HepG2 (cell line): ENCODE results near the gene ERCC5. TPM values are rescaled to one million over a fixed set of nuclear protein-coding genes. Genes with fewer than 3 reads are reported as not detected.

Source experiments
- ATAC-seq: fragments of 200-7000 bp; cut with Tn5 transposase; 3 replicates; pipeline ENCODE4 v1.9.1; 2020; ENCODE audit warnings: mild to moderate bottlenecking, moderate library complexity
- Bru-seq: library from RNA; stranded (reverse); fragments of 400-500 nt; gene quantifications from one replicate; lab custom pipeline; 2021; lab: Mats Ljungman, UMichigan
- BruChase-seq, 2 experiments: library from RNA; stranded (reverse); fragments of 400-500 nt; gene quantifications; one replicate each; lab custom pipeline; 2021; lab: Mats Ljungman, UMichigan
- BruUV-seq: library from RNA; stranded (reverse); fragments of 400-500 nt; replicated peaks from 2 replicates; lab custom pipeline; 2021; lab: Mats Ljungman, UMichigan
- CTCF ChIA-PET: fragments of 300-600 bp; formaldehyde crosslinking; extraction: SDS; loops from one replicate; lab custom pipeline; 2021; ENCODE audit warnings: low total read pairs, inconsistent platforms, low intra/inter-chr PET ratio; lab: Yijun Ruan, JAX
- POLR2A ChIA-PET: fragments of 350-600 bp; sonication (Branson Sonifier 250); formaldehyde crosslinking; loops from one replicate; lab custom pipeline; 2020; ENCODE audit warnings: antibody characterized with exemption, inconsistent platforms; lab: Yijun Ruan, JAX
- DNase-seq: peaks from one replicate; pipeline ENCODE4 v3.0.0-alpha.2; 2015; ENCODE audit warnings: low spot score
- FAIRE-seq: peaks from 3 replicates; lab custom pipeline; 2011; peaks lifted over from hg19 to GRCh38; lab: Jason Lieb, UNC
- H2AFZ ChIP-seq: one replicate; pipeline ENCODE4 v1.6.1; 2011; ENCODE audit warnings: low read length, inconsistent platforms
- H3K27ac ChIP-seq: fragments of 300-600 bp; 3 replicates; pipeline ENCODE4 v1.8.0; 2011; ENCODE audit warnings: mixed run types, mild to moderate bottlenecking, mixed read lengths, low read length, inconsistent platforms; ENCODE audit not compliant: insufficient read depth; ENCODE audit errors: extremely low read length
- H3K27me3 ChIP-seq, 2 experiments: fragments of 200-600 bp in 1 of 2; 2 replicates in 1 of 2; 3 replicates in 1 of 2; pipeline versions ENCODE4 v1.6.0 to v1.8.0; 2011; ENCODE audit warnings: low read length in 2 of 2, mild to moderate bottlenecking in 2 of 2, moderate library complexity in 2 of 2, inconsistent platforms in 1 of 2; ENCODE audit not compliant: insufficient read depth in 2 of 2, control insufficient read depth in 1 of 2
- H3K36me3 ChIP-seq, 2 experiments: fragments of 200-600 bp in 1 of 2; replicated peaks in 1 of 2; 2 replicates in 1 of 2; 3 replicates in 1 of 2; pipeline versions ENCODE4 v1.5.1 to v1.8.0; 2011; ENCODE audit warnings: low read length in 2 of 2, inconsistent platforms in 1 of 2; ENCODE audit not compliant: insufficient read depth in 2 of 2, control insufficient read depth in 1 of 2
- H3K4me1 ChIP-seq: 2 replicates; pipeline ENCODE4 v1.5.1; 2012; ENCODE audit warnings: low read length, inconsistent platforms; ENCODE audit not compliant: insufficient read depth
- H3K4me2 ChIP-seq: 2 replicates; pipeline ENCODE4 v1.6.0; 2011; ENCODE audit warnings: low read depth, low read length, inconsistent platforms
- H3K4me3 ChIP-seq, 3 experiments: fragments of 200-600 bp in 1 of 3; sonication (generic), shearing (Covaris generic) in 1 of 3; replicated peaks in 1 of 3; 2 replicates each; pipeline ENCODE4 v1.5.1; 2011 to 2016; ENCODE audit warnings: low read length in 3 of 3, inconsistent platforms in 2 of 3, low read depth in 2 of 3, mild to moderate bottlenecking in 2 of 3, control low read depth in 1 of 3, mixed read lengths in 1 of 3; ENCODE audit not compliant: insufficient read depth in 1 of 3
- H3K79me2 ChIP-seq: one replicate; pipeline ENCODE4 v1.6.1; 2011; ENCODE audit warnings: low read length, inconsistent platforms; ENCODE audit not compliant: insufficient read depth
- H3K9ac ChIP-seq: 2 replicates; pipeline ENCODE4 v1.6.0; 2011; ENCODE audit warnings: mild to moderate bottlenecking, low read depth, low read length, inconsistent platforms; ENCODE audit not compliant: insufficient read depth
- H3K9me3 ChIP-seq: 2 replicates; pipeline ENCODE4 v1.5.1; 2012; ENCODE audit warnings: mild to moderate bottlenecking, low read length
- H4K20me1 ChIP-seq: 2 replicates; pipeline ENCODE4 v1.6.0; 2011; ENCODE audit warnings: inconsistent platforms, mild to moderate bottlenecking, low read length, moderate library complexity; ENCODE audit not compliant: insufficient read depth
- REXO4 ChIP-seq: sonication (generic); formaldehyde crosslinking; IDR thresholded peaks from 2 replicates; pipeline ENCODE4 v1.8.0; 2022; ENCODE audit warnings: missing genetic modification reagents, mild to moderate bottlenecking, borderline replicate concordance
- ZNF337 ChIP-seq: sonication (generic); formaldehyde crosslinking; IDR thresholded peaks from 2 replicates; pipeline ENCODE4 v1.5.1; 2020; ENCODE audit warnings: missing genetic modification reagents, low read depth, mild to moderate bottlenecking, borderline replicate concordance
- ZSCAN31 ChIP-seq: sonication (generic); formaldehyde crosslinking; IDR thresholded peaks from 2 replicates; pipeline ENCODE4 v1.5.0; 2020; ENCODE audit warnings: low read depth, mild to moderate bottlenecking, missing genetic modification reagents
- WGBS: methylation state at CpG from one replicate; pipeline ENCODE4 v1.1.6; 2017; ENCODE audit warnings: low lambda C conversion rate; 5-methylcytosine and 5-hydroxymethylcytosine counted together
- in situ Hi-C: cut with HindIII; loops from 2 replicates; pipeline ENCODE4 v1.10.0; 2017; ENCODE audit warnings: low pct_unique_long_range_greater_than_20kb; ENCODE audit not compliant: extremely low pct_ligation_motif_present
- intact Hi-C: fragments of 100-400 bp; cut with micrococcal nuclease; formaldehyde crosslinking; loops from one replicate; pipeline ENCODE4 v1.10.0; 2022; ENCODE audit not compliant: unreplicated experiment
- long read RNA-seq, 2 experiments: library from RNA in 1 of 2; library from polyadenylated mRNA in 1 of 2; stranded (forward) in 1 of 2; unstranded in 1 of 2; transcript quantifications; one replicate each; pipeline ENCODE4 v2.0.0, GENCODE V29; 2019 to 2022
- polyA minus RNA-seq, 3 experiments: library from RNA; depleted of rRNA, polyadenylated mRNA; stranded (reverse); fragments of >200 nt; gene quantifications; 2 replicates each; pipeline ENCODE4 v1.2.3, GENCODE V29; 2011; ENCODE audit warnings: low replicate concordance in 1 of 3
- polyA plus RNA-seq, 8 experiments: library from polyadenylated mRNA; depleted of rRNA in 3 of 8; stranded (reverse) in 7 of 8; unstranded in 1 of 8; fragments of >200 nt; fragmentation: Illumina TruSeq in 4 of 8; extraction: Trizol in 4 of 8; gene quantifications; 2 replicates each; pipeline versions ENCODE4 v1.2.1 to v1.2.3, GENCODE V29; 2011 to 2016; ENCODE audit warnings: low read depth in 4 of 8, missing spikeins in 1 of 8, mixed read lengths in 1 of 8; ENCODE audit not compliant: insufficient read depth in 1 of 8
- total RNA-seq, 5 experiments: library from RNA; depleted of rRNA; stranded (reverse); fragments of >200 nt; fragmentation: Illumina TruSeq; extraction: Trizol; gene quantifications; 2 replicates each; pipeline ENCODE4 v1.2.3, GENCODE V29; 2016; ENCODE audit warnings: low read depth in 1 of 5
- TF ChIP-seq, protein P1 (sequence below): sonication (generic); formaldehyde crosslinking; conservative IDR thresholded peaks from 2 replicates; pipeline ENCODE4 v1.4.0; 2020; ENCODE audit warnings: mild to moderate bottlenecking, missing genetic modification reagents, moderate library complexity
- TF ChIP-seq, protein P2 (sequence below): IDR thresholded peaks from 2 replicates; pipeline ENCODE4 v1.6.1; 2018; ENCODE audit warnings: missing genetic modification reagents, mild to moderate bottlenecking, missing compliant biosample characterization
- TF ChIP-seq, protein P3 (sequence below): sonication (generic); formaldehyde crosslinking; IDR thresholded peaks from 2 replicates; pipeline ENCODE4 v1.4.0; 2020; ENCODE audit warnings: missing genetic modification reagents

The ERCC5 gene
- total RNA-seq (2016; rRNA removed; fragmentation: Illumina TruSeq; extraction: Trizol): 32.7 and 35.5 TPM in 2 replicates
- 6.1 and 7.3 TPM in 2 replicates for total RNA-seq (2016; cell fraction: cytosol; rRNA removed; fragmentation: Illumina TruSeq; extraction: Trizol; ENCODE audit: low read depth)
- 34.4 and 35.7 TPM in 2 replicates for total RNA-seq (2016; cell fraction: insoluble cytoplasmic fraction; rRNA removed; fragmentation: Illumina TruSeq; extraction: Trizol)
- total RNA-seq (2016; cell fraction: membrane; rRNA removed; fragmentation: Illumina TruSeq; extraction: Trizol): 9.1 and 9.9 TPM in 2 replicates
- 39.1 and 44.7 TPM in 2 replicates for total RNA-seq (2016; cell fraction: nucleus; rRNA removed; fragmentation: Illumina TruSeq; extraction: Trizol)
- 12.9 and 14.5 TPM in 2 replicates for polyA plus RNA-seq (2011; rRNA removed)
- 3.8 and 6.7 TPM in 2 replicates for polyA plus RNA-seq (2011; cell fraction: cytosol; rRNA removed)
- 28.0 and 29.1 TPM in 2 replicates for polyA plus RNA-seq (2011; cell fraction: nucleus; rRNA removed)
- polyA plus RNA-seq (2012): 15.7 and 24.5 TPM in 2 replicates
- 2.0 and 2.7 TPM in 2 replicates for polyA plus RNA-seq (2016; cell fraction: cytosol; fragmentation: Illumina TruSeq; extraction: Trizol; ENCODE audit: low read depth)
- 28.3 and 31.2 TPM in 2 replicates for polyA plus RNA-seq (2016; cell fraction: insoluble cytoplasmic fraction; fragmentation: Illumina TruSeq; extraction: Trizol; ENCODE audit: low read depth)
- 3.7 and 4.4 TPM in 2 replicates for polyA plus RNA-seq (2016; cell fraction: membrane; fragmentation: Illumina TruSeq; extraction: Trizol; ENCODE audit: low read depth)
- 82.8 and 90.6 TPM in 2 replicates for polyA plus RNA-seq (2016; cell fraction: nucleus; fragmentation: Illumina TruSeq; extraction: Trizol; ENCODE audit: insufficient read depth, low read depth)
- polyA minus RNA-seq (2011; rRNA and poly(A)+ RNA removed; ENCODE audit: low replicate concordance): 12.6 and 24.1 TPM in 2 replicates
- 11.8 and 13.1 TPM in 2 replicates for polyA minus RNA-seq (2011; cell fraction: cytosol; rRNA and poly(A)+ RNA removed)
- 31.8 and 49.9 TPM in 2 replicates for polyA minus RNA-seq (2011; cell fraction: nucleus; rRNA and poly(A)+ RNA removed)
- Bru-seq, nascent RNA: percentile 69 among the genes with signal in this experiment
- BruChase-seq, experiment 1, labeled RNA remaining after a 6-hour chase: percentile 68 among the genes with signal in this experiment
- percentile 72 among the genes with signal in this experiment for BruChase-seq, experiment 2, labeled RNA remaining after a 2-hour chase
- long read RNA-seq, experiment 1, full-length matches to known transcripts: 6 of 7 reads
- long read RNA-seq, experiment 1, partial matches to known transcripts: 1 of 7 reads
- long read RNA-seq, experiment 1, other reads (novel, unspliced or antisense): 0 of 7 reads
- long read RNA-seq, experiment 2, full-length matches to known transcripts: 7 of 31 reads
- long read RNA-seq, experiment 2, partial matches to known transcripts: 8 of 31 reads
- long read RNA-seq, experiment 2, other reads (novel, unspliced or antisense): 16 of 31 reads

DNA sequence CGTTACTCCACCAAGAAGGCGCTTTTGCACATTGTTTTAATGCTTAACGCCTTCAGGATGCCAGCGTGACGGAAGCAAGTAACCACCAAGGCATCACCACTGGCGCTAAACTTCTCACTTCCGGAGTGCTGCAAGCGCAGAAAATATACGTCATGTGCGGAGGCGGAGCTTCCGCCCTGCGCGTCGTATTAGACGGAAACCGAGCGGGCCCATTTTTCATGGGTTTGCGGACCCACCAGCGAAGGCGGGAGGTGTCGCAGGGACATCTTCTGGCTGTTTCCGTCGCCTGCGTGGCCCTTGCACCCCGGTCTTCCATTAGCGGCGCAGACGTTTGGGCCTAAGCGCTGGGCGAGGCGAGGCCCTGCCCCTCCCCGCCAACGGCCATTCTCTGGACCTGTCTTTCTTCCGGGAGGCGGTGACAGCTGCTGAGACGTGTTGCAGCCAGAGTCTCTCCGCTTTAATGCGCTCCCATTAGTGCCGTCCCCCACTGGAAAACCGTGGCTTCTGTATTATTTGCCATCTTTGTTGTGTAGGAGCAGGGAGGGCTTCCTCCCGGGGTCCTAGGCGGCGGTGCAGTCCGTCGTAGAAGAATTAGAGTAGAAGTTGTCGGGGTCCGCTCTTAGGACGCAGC, at the start of gene ERCC5:
TSS of gene ERCC5 (plus strand) at position 403 of the 631 bp plus-strand sequence. CDS start 235 bp downstream, outside the sequence.
- CTCF ChIA-PET: interaction anchor here (0.9 kb wide), 1 partner anchor 119 kb away, joined by 4 read pairs; no protein-coding TSS in a partner anchor
- TF ChIP-seq, protein P1, sequence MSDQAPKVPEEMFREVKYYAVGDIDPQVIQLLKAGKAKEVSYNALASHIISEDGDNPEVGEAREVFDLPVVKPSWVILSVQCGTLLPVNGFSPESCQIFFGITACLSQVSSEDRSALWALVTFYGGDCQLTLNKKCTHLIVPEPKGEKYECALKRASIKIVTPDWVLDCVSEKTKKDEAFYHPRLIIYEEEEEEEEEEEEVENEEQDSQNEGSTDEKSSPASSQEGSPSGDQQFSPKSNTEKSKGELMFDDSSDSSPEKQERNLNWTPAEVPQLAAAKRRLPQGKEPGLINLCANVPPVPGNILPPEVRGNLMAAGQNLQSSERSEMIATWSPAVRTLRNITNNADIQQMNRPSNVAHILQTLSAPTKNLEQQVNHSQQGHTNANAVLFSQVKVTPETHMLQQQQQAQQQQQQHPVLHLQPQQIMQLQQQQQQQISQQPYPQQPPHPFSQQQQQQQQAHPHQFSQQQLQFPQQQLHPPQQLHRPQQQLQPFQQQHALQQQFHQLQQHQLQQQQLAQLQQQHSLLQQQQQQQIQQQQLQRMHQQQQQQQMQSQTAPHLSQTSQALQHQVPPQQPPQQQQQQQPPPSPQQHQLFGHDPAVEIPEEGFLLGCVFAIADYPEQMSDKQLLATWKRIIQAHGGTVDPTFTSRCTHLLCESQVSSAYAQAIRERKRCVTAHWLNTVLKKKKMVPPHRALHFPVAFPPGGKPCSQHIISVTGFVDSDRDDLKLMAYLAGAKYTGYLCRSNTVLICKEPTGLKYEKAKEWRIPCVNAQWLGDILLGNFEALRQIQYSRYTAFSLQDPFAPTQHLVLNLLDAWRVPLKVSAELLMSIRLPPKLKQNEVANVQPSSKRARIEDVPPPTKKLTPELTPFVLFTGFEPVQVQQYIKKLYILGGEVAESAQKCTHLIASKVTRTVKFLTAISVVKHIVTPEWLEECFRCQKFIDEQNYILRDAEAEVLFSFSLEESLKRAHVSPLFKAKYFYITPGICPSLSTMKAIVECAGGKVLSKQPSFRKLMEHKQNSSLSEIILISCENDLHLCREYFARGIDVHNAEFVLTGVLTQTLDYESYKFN (CRISPR knock-in tag): peak; percentile 63
- TF ChIP-seq, protein P2, sequence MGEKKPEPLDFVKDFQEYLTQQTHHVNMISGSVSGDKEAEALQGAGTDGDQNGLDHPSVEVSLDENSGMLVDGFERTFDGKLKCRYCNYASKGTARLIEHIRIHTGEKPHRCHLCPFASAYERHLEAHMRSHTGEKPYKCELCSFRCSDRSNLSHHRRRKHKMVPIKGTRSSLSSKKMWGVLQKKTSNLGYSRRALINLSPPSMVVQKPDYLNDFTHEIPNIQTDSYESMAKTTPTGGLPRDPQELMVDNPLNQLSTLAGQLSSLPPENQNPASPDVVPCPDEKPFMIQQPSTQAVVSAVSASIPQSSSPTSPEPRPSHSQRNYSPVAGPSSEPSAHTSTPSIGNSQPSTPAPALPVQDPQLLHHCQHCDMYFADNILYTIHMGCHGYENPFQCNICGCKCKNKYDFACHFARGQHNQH (CRISPR knock-in tag): peak; percentile 95
- peak; percentile 87 for TF ChIP-seq ZSCAN31 (CRISPR knock-in tag)
- no peak for TF ChIP-seq REXO4 (CRISPR knock-in tag)
- TF ChIP-seq ZNF337 (CRISPR knock-in tag): no peak
- TF ChIP-seq, protein P3, sequence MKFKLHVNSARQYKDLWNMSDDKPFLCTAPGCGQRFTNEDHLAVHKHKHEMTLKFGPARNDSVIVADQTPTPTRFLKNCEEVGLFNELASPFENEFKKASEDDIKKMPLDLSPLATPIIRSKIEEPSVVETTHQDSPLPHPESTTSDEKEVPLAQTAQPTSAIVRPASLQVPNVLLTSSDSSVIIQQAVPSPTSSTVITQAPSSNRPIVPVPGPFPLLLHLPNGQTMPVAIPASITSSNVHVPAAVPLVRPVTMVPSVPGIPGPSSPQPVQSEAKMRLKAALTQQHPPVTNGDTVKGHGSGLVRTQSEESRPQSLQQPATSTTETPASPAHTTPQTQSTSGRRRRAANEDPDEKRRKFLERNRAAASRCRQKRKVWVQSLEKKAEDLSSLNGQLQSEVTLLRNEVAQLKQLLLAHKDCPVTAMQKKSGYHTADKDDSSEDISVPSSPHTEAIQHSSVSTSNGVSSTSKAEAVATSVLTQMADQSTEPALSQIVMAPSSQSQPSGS (CRISPR knock-in tag): peak; percentile 81

More for the DNA sequence above, at the start of gene ERCC5:
- BruUV-seq: no TSS peak
- ATAC-seq (peak; percentile 97), FAIRE-seq (peak; percentile 96), DNase-seq (peak; percentile 92)
- intact Hi-C loops: loop anchor here (1.0 kb wide), 1 partner anchor 249 kb away; the partner anchor contains the start of gene TPP2
- peak within 1 kb of the TSS; percentile 93 for H2AFZ ChIP-seq
- WGBS: 0% methylated on average over 1 of the region's 49 CpGs
- peak within 1 kb of the TSS; percentile 90 for H3K27ac ChIP-seq
- H3K4me2 ChIP-seq: peak within 1 kb of the TSS; percentile 91
- peaks cover 0 to 4% of the 10 kb centered on the region in 2 experiments; a peak in 1 of 5 replicates for H3K36me3 ChIP-seq
- H3K9me3 ChIP-seq: no peaks in the 10 kb centered on the region
- POLR2A ChIA-PET: interaction anchor here (0.7 to 2.1 kb wide), 8 partner anchors 10 to 267 kb away, joined by 3 to 31 read pairs (median 4); partner anchors contain the start of gene TPP2
- 0 out of 2 replicates have a peak, but pooled peaks cover 3% of the 10 kb centered on the region for H4K20me1 ChIP-seq
- H3K79me2 ChIP-seq: peaks cover 32% of the 10 kb centered on the region
- peaks cover 15% of the 10 kb centered on the region for H3K4me1 ChIP-seq
- H3K9ac ChIP-seq: peak within 1 kb of the TSS; percentile 86
- in situ Hi-C loops: loop anchor here (5.0 kb wide), 1 partner anchor 248 kb away; the partner anchor contains the start of gene TPP2
- H3K4me3 ChIP-seq: peak within 1 kb of the TSS; percentile 86 to 94 (median 89)
- H3K27me3 ChIP-seq: no peaks in the 10 kb centered on the region; a peak in 1 of 5 replicates
